ENCODE results near the gene POLA1.
"Not testable (repeated sequence)": the region's sequence is repeated elsewhere in the genome, so short reads cannot be mapped to it uniquely, and the experiment has no call there.

The POLA1 gene

GRCh38 chrX:24799565-24799964 is 105.8 kb downstream of the POLA1 start:
- Histone ChIP-seq H4K5ac (ENCODE audit: low read length) (no peak overlapping the region), H3K27ac (ENCODE audit: low read depth, low read length) (no peak overlapping the region), H3K4me1 (ENCODE audit: control insufficient read depth, low read depth, low read length) (no peaks in the 10 kb centered on the region), H3K36me3 (ENCODE audit: control insufficient read depth, insufficient read depth, low read length) (no peaks in the 10 kb centered on the region), H2BK5ac (ENCODE audit: low read length) (no peak overlapping the region), H3K4ac (ENCODE audit: low read depth, low read length) (no peak overlapping the region), H3K4me2 (ENCODE audit: low read length) (no peak overlapping the region), H3K18ac (ENCODE audit: low read length) (no peak overlapping the region), H2BK120ac (ENCODE audit: low read depth, low read length) (no peak overlapping the region), H4K8ac (ENCODE audit: low read depth, low read length) (no peak overlapping the region), H3K4me3 (ENCODE audit: low read length) (no peak overlapping the region), H3K56ac (ENCODE audit: low read length) (no peak overlapping the region), H2BK15ac (replicated peaks; ENCODE audit: low read depth) (no peak overlapping the region), H3K79me2 (ENCODE audit: control insufficient read depth, insufficient read depth, low read length) (no peaks in the 10 kb centered on the region), H3K9ac (ENCODE audit: low read length) (no peak overlapping the region), H3K23ac (ENCODE audit: low read length) (no peak overlapping the region), H3K79me1 (ENCODE audit: low read length) (no peaks in the 10 kb centered on the region), H3K27me3 (ENCODE audit: insufficient read depth, low read length, poor library complexity) (no peaks in the 10 kb centered on the region), H2AK5ac (ENCODE audit: low read length) (no peak overlapping the region)
- no CpG with 5 or more reads among the region's 2 CpGs for WGBS (ENCODE audit: extremely low coverage, insufficient coverage, low lambda C conversion rate)
- no peak for DNase-seq

- no peak overlapping the region for H3K4me3 ChIP-seq (ENCODE audit: low read length)
- H2AK5ac ChIP-seq (ENCODE audit: low read length): no peak overlapping the region
- no peak overlapping the region for H3K9ac ChIP-seq (ENCODE audit: low read length)
- H3K4ac ChIP-seq (ENCODE audit: low read depth, low read length): no peak overlapping the region
- no peaks in the 10 kb centered on the region for H3K27me3 ChIP-seq (ENCODE audit: insufficient read depth, low read length, poor library complexity)
- H3K36me3 ChIP-seq (ENCODE audit: control insufficient read depth, insufficient read depth, low read length): no peaks in the 10 kb centered on the region
- H2BK15ac ChIP-seq (replicated peaks; ENCODE audit: low read depth): no peak overlapping the region
- H3K23ac ChIP-seq (ENCODE audit: low read length): no peak overlapping the region
- no peaks in the 10 kb centered on the region for H3K4me1 ChIP-seq (ENCODE audit: control insufficient read depth, low read depth, low read length)
- H3K79me1 ChIP-seq (ENCODE audit: low read length): no peaks in the 10 kb centered on the region
- no peak for DNase-seq
- H4K8ac ChIP-seq (ENCODE audit: low read depth, low read length): no peak overlapping the region
- H3K56ac ChIP-seq (ENCODE audit: low read length): no peak overlapping the region
- no CpG with 5 or more reads among the region's 7 CpGs for WGBS (ENCODE audit: extremely low coverage, insufficient coverage, low lambda C conversion rate)
- H3K79me2 ChIP-seq (ENCODE audit: control insufficient read depth, insufficient read depth, low read length): no peaks in the 10 kb centered on the region
- no peak overlapping the region for H3K27ac ChIP-seq (ENCODE audit: low read depth, low read length)
- no peak overlapping the region for H3K18ac ChIP-seq (ENCODE audit: low read length)
- no peak overlapping the region for H2BK120ac ChIP-seq (ENCODE audit: low read depth, low read length)
- no peak overlapping the region for H3K4me2 ChIP-seq (ENCODE audit: low read length)
- H4K5ac ChIP-seq (ENCODE audit: low read length): no peak overlapping the region
- no peak overlapping the region for H2BK5ac ChIP-seq (ENCODE audit: low read length)
Observed at GRCh38 chrX:24805201-24805600, 111.5 kb downstream of the POLA1 start.

- H3K27me3 ChIP-seq (ENCODE audit: insufficient read depth, low read length, poor library complexity); H3K23ac ChIP-seq (ENCODE audit: low read length); H2AK5ac ChIP-seq (ENCODE audit: low read length); H3K79me2 ChIP-seq (ENCODE audit: control insufficient read depth, insufficient read depth, low read length); H4K5ac ChIP-seq (ENCODE audit: low read length); H2BK15ac ChIP-seq (replicated peaks; ENCODE audit: low read depth); DNase-seq; H3K4ac ChIP-seq (ENCODE audit: low read depth, low read length); H2BK5ac ChIP-seq (ENCODE audit: low read length); H3K9ac ChIP-seq (ENCODE audit: low read length); H2BK120ac ChIP-seq (ENCODE audit: low read depth, low read length); H4K8ac ChIP-seq (ENCODE audit: low read depth, low read length); H3K27ac ChIP-seq (ENCODE audit: low read depth, low read length); H3K56ac ChIP-seq (ENCODE audit: low read length); H3K18ac ChIP-seq (ENCODE audit: low read length); H3K4me1 ChIP-seq (ENCODE audit: control insufficient read depth, low read depth, low read length); H3K79me1 ChIP-seq (ENCODE audit: low read length); H3K4me2 ChIP-seq (ENCODE audit: low read length); H3K4me3 ChIP-seq (ENCODE audit: low read length); H3K36me3 ChIP-seq (ENCODE audit: control insufficient read depth, insufficient read depth, low read length): not testable (repeated sequence)
- no CpG with 5 or more reads among the region's 2 CpGs for WGBS (ENCODE audit: extremely low coverage, insufficient coverage, low lambda C conversion rate)
Observed at GRCh38 chrX:24819807-24820206, 126.1 kb downstream of the POLA1 start.

GRCh38 chrX:24828147-24828546 is 134.4 kb downstream of the POLA1 start:
- DNase-seq: peak; percentile 13
- no CpG with 5 or more reads among the region's 2 CpGs for WGBS (ENCODE audit: extremely low coverage, insufficient coverage, low lambda C conversion rate)
- no peak overlapping the region for H3K18ac ChIP-seq (ENCODE audit: low read length)
- no peak overlapping the region for H2AK5ac ChIP-seq (ENCODE audit: low read length)
- H3K23ac ChIP-seq (ENCODE audit: low read length): no peak overlapping the region
- H2BK5ac ChIP-seq (ENCODE audit: low read length): no peak overlapping the region
- no peak overlapping the region for H2BK15ac ChIP-seq (replicated peaks; ENCODE audit: low read depth)
- H3K36me3 ChIP-seq (ENCODE audit: control insufficient read depth, insufficient read depth, low read length): no peaks in the 10 kb centered on the region
- H3K4me3 ChIP-seq (ENCODE audit: low read length): no peak overlapping the region
- no peaks in the 10 kb centered on the region for H3K79me1 ChIP-seq (ENCODE audit: low read length)
- H4K8ac ChIP-seq (ENCODE audit: low read depth, low read length): no peak overlapping the region
- H4K5ac ChIP-seq (ENCODE audit: low read length): no peak overlapping the region
- H3K27ac ChIP-seq (ENCODE audit: low read depth, low read length): no peak overlapping the region
- H3K4me2 ChIP-seq (ENCODE audit: low read length): no peak overlapping the region
- no peak overlapping the region for H2BK120ac ChIP-seq (ENCODE audit: low read depth, low read length)
- no peaks in the 10 kb centered on the region for H3K4me1 ChIP-seq (ENCODE audit: control insufficient read depth, low read depth, low read length)
- no peaks in the 10 kb centered on the region for H3K27me3 ChIP-seq (ENCODE audit: insufficient read depth, low read length, poor library complexity)
- no peak overlapping the region for H3K9ac ChIP-seq (ENCODE audit: low read length)
- no peaks in the 10 kb centered on the region for H3K79me2 ChIP-seq (ENCODE audit: control insufficient read depth, insufficient read depth, low read length)
- no peak overlapping the region for H3K56ac ChIP-seq (ENCODE audit: low read length)
- H3K4ac ChIP-seq (ENCODE audit: low read depth, low read length): no peak overlapping the region

- Histone ChIP-seq H3K9ac (ENCODE audit: low read length) (no peak overlapping the region), H4K8ac (ENCODE audit: low read depth, low read length) (no peak overlapping the region), H3K79me2 (ENCODE audit: control insufficient read depth, insufficient read depth, low read length) (no peaks in the 10 kb centered on the region), H2BK15ac (replicated peaks; ENCODE audit: low read depth) (no peak overlapping the region), H3K56ac (ENCODE audit: low read length) (no peak overlapping the region), H3K4me1 (ENCODE audit: control insufficient read depth, low read depth, low read length) (no peaks in the 10 kb centered on the region), H3K4me2 (ENCODE audit: low read length) (no peak overlapping the region), H3K4me3 (ENCODE audit: low read length) (no peak overlapping the region), H3K27ac (ENCODE audit: low read depth, low read length) (no peak overlapping the region), H4K5ac (ENCODE audit: low read length) (no peak overlapping the region), H2AK5ac (ENCODE audit: low read length) (no peak overlapping the region), H3K27me3 (ENCODE audit: insufficient read depth, low read length, poor library complexity) (no peaks in the 10 kb centered on the region), H3K18ac (ENCODE audit: low read length) (no peak overlapping the region), H3K36me3 (ENCODE audit: control insufficient read depth, insufficient read depth, low read length) (no peaks in the 10 kb centered on the region), H3K79me1 (ENCODE audit: low read length) (no peaks in the 10 kb centered on the region), H2BK5ac (ENCODE audit: low read length) (no peak overlapping the region), H3K23ac (ENCODE audit: low read length) (no peak overlapping the region), H2BK120ac (ENCODE audit: low read depth, low read length) (no peak overlapping the region), H3K4ac (ENCODE audit: low read depth, low read length) (no peak overlapping the region)
- no CpG with 5 or more reads among the region's 2 CpGs for WGBS (ENCODE audit: extremely low coverage, insufficient coverage, low lambda C conversion rate)
- DNase-seq: no peak
Observed at GRCh38 chrX:24828600-24828999, 134.9 kb downstream of the POLA1 start.

GRCh38 chrX:24833695-24834094 is 140.0 kb downstream of the POLA1 start:
- no peak overlapping the region for H3K9ac ChIP-seq (ENCODE audit: low read length)
- no peak for DNase-seq
- H3K4ac ChIP-seq (ENCODE audit: low read depth, low read length): no peak overlapping the region
- no CpG with 5 or more reads among the region's 5 CpGs for WGBS (ENCODE audit: extremely low coverage, insufficient coverage, low lambda C conversion rate)
- no peaks in the 10 kb centered on the region for H3K4me1 ChIP-seq (ENCODE audit: control insufficient read depth, low read depth, low read length)
- no peak overlapping the region for H3K4me2 ChIP-seq (ENCODE audit: low read length)
- H3K18ac ChIP-seq (ENCODE audit: low read length): no peak overlapping the region
- H3K27ac ChIP-seq (ENCODE audit: low read depth, low read length): no peak overlapping the region
- H2BK5ac ChIP-seq (ENCODE audit: low read length): no peak overlapping the region
- no peak overlapping the region for H4K5ac ChIP-seq (ENCODE audit: low read length)
- H3K27me3 ChIP-seq (ENCODE audit: insufficient read depth, low read length, poor library complexity): no peaks in the 10 kb centered on the region
- no peak overlapping the region for H3K4me3 ChIP-seq (ENCODE audit: low read length)
- no peak overlapping the region for H2AK5ac ChIP-seq (ENCODE audit: low read length)
- no peak overlapping the region for H3K56ac ChIP-seq (ENCODE audit: low read length)
- no peak overlapping the region for H3K23ac ChIP-seq (ENCODE audit: low read length)
- no peak overlapping the region for H4K8ac ChIP-seq (ENCODE audit: low read depth, low read length)
- no peaks in the 10 kb centered on the region for H3K79me1 ChIP-seq (ENCODE audit: low read length)
- no peaks in the 10 kb centered on the region for H3K79me2 ChIP-seq (ENCODE audit: control insufficient read depth, insufficient read depth, low read length)
- no peaks in the 10 kb centered on the region for H3K36me3 ChIP-seq (ENCODE audit: control insufficient read depth, insufficient read depth, low read length)
- H2BK120ac ChIP-seq (ENCODE audit: low read depth, low read length): no peak overlapping the region
- H2BK15ac ChIP-seq (replicated peaks; ENCODE audit: low read depth): no peak overlapping the region
